Right lobe of liver (tissue), 6 donors: ENCODE results near the gene CAPSL. TPM values are rescaled to one million over a fixed set of nuclear protein-coding genes. Genes with fewer than 3 reads are reported as not detected.
"Not testable (repeated sequence)": the region's sequence is repeated elsewhere in the genome, so short reads cannot be mapped to it uniquely, and the experiment has no call there.

Experiments
- ATAC-seq, 4 donors: fragments of 200-7000 bp; cut with Tn5 transposase; one replicate each; pipeline ENCODE4 v1.9.1; 2020; ENCODE audit warnings: mild to moderate bottlenecking in 4 of 4, moderate library complexity in 4 of 4
- DNase-seq, 3 donors: peaks; one replicate each; pipeline ENCODE4 v3.0.0-alpha.2; 2020
- H3K27ac ChIP-seq, 3 donors: fragments of 200-600 bp; one replicate each; pipeline ENCODE4 v1.8.0; 2022
- H3K27me3 ChIP-seq, 2 donors: fragments of 200-600 bp; one replicate each; pipeline ENCODE4 v1.8.0; 2022
- H3K36me3 ChIP-seq, 4 donors: fragments of 200-600 bp; sonication (generic) in 1 of 4; one replicate each; pipeline versions ENCODE4 v1.5.1 to v1.8.0; 2017 to 2022; ENCODE audit warnings: control low read depth in 1 of 4
- H3K4me1 ChIP-seq, 4 donors: fragments of 200-600 bp; sonication (generic) in 1 of 4; one replicate each; pipeline versions ENCODE4 v1.5.1 to v1.8.0; 2017 to 2022; ENCODE audit warnings: control low read depth in 1 of 4
- H3K4me3 ChIP-seq, 3 donors: fragments of 200-600 bp; one replicate each; pipeline ENCODE4 v1.8.0; 2022
- H3K9me3 ChIP-seq, 4 donors: fragments of 200-600 bp; sonication (generic) in 1 of 4; one replicate each; pipeline versions ENCODE4 v1.5.1 to v1.8.0; 2017 to 2022; ENCODE audit warnings: control low read depth in 1 of 4
- CTCF ChIP-seq, 4 donors: fragments of 200-600 bp in 3 of 4; fragments of 450-650 bp in 1 of 4; IDR thresholded peaks; one replicate each; pipeline versions ENCODE4 v1.5.1 to v1.8.0; 2016 to 2022; ENCODE audit warnings: antibody characterized with exemption in 4 of 4, mild to moderate bottlenecking in 2 of 4
- POLR2A ChIP-seq: fragments of 450-650 bp; IDR thresholded peaks from one replicate; pipeline ENCODE4 v1.6.1; 2017; ENCODE audit warnings: antibody characterized with exemption, mild to moderate bottlenecking
- WGBS: methylation state at CpG from one replicate; pipeline ENCODE4 v1.1.6; 2018; ENCODE audit warnings: low coverage, low lambda C conversion rate; ENCODE audit not compliant: insufficient coverage; ENCODE audit errors: missing lambda C conversion rate; 5-methylcytosine and 5-hydroxymethylcytosine counted together
- intact Hi-C, 2 donors: fragments of 100-400 bp; cut with DNase I; formaldehyde crosslinking; loops; one replicate each; pipeline versions ENCODE4 v1.11.2 to v1.14.1; 2022
- long read RNA-seq: library from polyadenylated mRNA; unstranded; transcript quantifications from one replicate; pipeline ENCODE4 v2.0.0, GENCODE V29; 2019
- total RNA-seq, 6 experiments: library from RNA; depleted of rRNA in 2 of 6; stranded (reverse); fragments of >200 nt in 2 of 6; fragmentation: NEBNext Ultra II Directional in 3 of 6; extraction: Animal tissue kit (Norgen Biotek cat#: 25700) in 3 of 6; gene quantifications; one replicate each; pipeline versions ENCODE4 v1.1.0 to v1.2.4, GENCODE V29; 2016 to 2023
- donor health status: DM: no; HTN: yes; CAD: no.
- donor health status: DM: no; HTN: no; CAD: no.
- donor health status: DM: no; HTN: no; CAD: no.
- donor health status: DM: no; HTN: yes; CAD: no.
- donor health status: DM: no; HTN: yes; CAD: no.

CAPSL gene
- total RNA-seq = not detected
- long read RNA-seq = 0 reads

DNA sequence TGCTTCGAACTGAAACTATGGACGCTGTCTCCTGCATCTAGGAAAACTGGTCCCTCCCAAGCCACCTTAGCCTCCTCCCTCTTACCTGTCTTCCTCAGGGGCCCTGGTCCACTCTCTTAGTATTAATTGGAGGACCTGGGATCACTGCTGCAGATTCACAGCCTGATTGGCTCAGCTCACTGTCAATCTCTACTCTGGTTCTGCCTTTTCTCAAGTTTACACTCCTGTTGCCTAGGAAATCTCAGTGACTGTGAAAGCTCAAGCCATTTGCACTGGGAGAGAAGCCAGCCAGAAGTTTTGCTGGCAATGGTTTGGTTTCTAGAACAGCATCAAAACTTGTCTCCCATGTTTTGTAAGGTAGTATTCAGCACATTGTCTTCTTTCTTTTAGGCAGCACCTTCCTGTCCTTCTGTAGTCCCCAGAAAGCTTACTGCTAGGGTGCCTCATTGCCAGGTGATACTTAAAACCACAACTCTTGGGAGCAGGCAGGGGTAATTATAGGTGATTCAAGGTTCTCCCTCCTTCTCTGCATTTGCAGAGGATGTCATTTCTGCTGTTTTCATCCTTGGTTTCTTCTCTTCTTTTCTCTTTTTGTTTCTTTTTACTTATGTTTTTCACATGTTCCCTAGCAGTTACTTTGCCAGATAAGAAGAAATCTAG, at the start of gene CAPSL:
Gene CAPSL, minus strand, starts transcription at position 55 of the 660 bp plus-strand sequence. CDS start 17,502 bp downstream, outside the sequence.
- H3K4me3 ChIP-seq = no peak within 1 kb of the TSS
- H3K4me1 ChIP-seq = no peaks in the 10 kb centered on the region
- H3K36me3 ChIP-seq = no peaks in the 10 kb centered on the region
- H3K9me3 ChIP-seq = no peaks in the 10 kb centered on the region
- 24% methylated on average over 2 of the region's 2 CpGs for WGBS
- intact Hi-C loops = no loop called here
- H3K27me3 ChIP-seq = no peaks in the 10 kb centered on the region
- no peak for TF ChIP-seq POLR2A
- no peak for TF ChIP-seq CTCF (IDR thresholded peaks at IDR 0.05)
- H3K27ac ChIP-seq = no peak within 1 kb of the TSS
- ATAC-seq (peak; percentile 76 to 86 (median 82)), DNase-seq (peak in 1 of 3 donors; percentile 65)

DNA sequence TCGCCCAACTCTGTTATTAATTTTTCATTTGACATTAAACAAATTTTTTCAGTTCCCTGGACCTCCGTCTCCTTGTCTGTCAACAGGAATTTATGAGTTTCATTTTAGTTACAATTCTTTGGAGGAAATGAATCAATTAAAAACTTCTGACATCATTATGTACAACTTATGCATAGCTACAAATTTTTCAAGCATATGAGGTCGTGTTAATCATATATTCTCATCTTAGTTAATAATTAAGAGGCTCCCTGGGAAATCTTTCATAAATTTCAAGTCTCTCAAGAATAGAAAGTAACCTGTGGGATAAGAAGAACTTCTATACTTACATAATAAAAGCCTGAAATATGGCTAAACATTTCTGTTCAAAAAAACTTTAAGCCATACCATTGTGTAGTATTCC, 49.4 kb upstream of the CAPSL start:
- Histone ChIP-seq H3K27me3 (no peaks in the 10 kb centered on the region), H3K27ac (no peak overlapping the region), H3K4me1 (no peaks in the 10 kb centered on the region), H3K9me3 (no peaks in the 10 kb centered on the region), H3K36me3 (no peaks in the 10 kb centered on the region), H3K4me3 (no peak overlapping the region)
- no peak for DNase-seq
- TF ChIP-seq CTCF (IDR thresholded peaks at IDR 0.05) (no peak), POLR2A (no peak)
- intact Hi-C loops = no loop called here
- 45% methylated on average over 3 of the region's 3 CpGs for WGBS
- ATAC-seq = no peak

GRCh38 chr5:35979715-35980114, 41.3 kb upstream of the CAPSL start:
- Histone ChIP-seq H3K36me3 (no peaks in the 10 kb centered on the region), H3K27ac (no peak overlapping the region), H3K27me3 (no peaks in the 10 kb centered on the region), H3K9me3 (no peaks in the 10 kb centered on the region), H3K4me3 (no peak overlapping the region), H3K4me1 (no peaks in the 10 kb centered on the region)
- DNase-seq (no peak), ATAC-seq (no peak)
- TF ChIP-seq CTCF (IDR thresholded peaks at IDR 0.05) (no peak), POLR2A (no peak)
- intact Hi-C loops = no loop called here

GRCh38 chr5:35976859-35977258, 38.4 kb upstream of the CAPSL start:
- H3K27ac ChIP-seq, ATAC-seq, intact Hi-C loops, H3K4me3 ChIP-seq, H3K27me3 ChIP-seq, H3K36me3 ChIP-seq, DNase-seq, H3K9me3 ChIP-seq, H3K4me1 ChIP-seq: not testable (repeated sequence)
- 57% methylated on average over 3 of the region's 3 CpGs for WGBS

- intact Hi-C loops = no loop called here
- Histone ChIP-seq H3K4me3 (no peak overlapping the region), H3K4me1 (no peaks in the 10 kb centered on the region), H3K27ac (no peak overlapping the region), H3K36me3 (no peaks in the 10 kb centered on the region), H3K27me3 (no peaks in the 10 kb centered on the region), H3K9me3 (no peaks in the 10 kb centered on the region)
- TF ChIP-seq POLR2A (no peak), CTCF (IDR thresholded peaks at IDR 0.05) (no peak)
- no peak for ATAC-seq
- no peak for DNase-seq
- 68% methylated on average over 4 of the region's 4 CpGs for WGBS
Observed at GRCh38 chr5:35974570-35974969, 36.1 kb upstream of the CAPSL start.
